Activated naive CD8-positive, alpha-beta T cell treated with anti-CD3 and anti-CD28 coated beads, Interleukin-2, amount 10 ng/mL, durations not matched to agents 7 days and 5 days (primary cell): Measurements from ENCODE around the gene STARD4. TPM values are rescaled to one million over a fixed set of nuclear protein-coding genes. Genes with fewer than 3 reads are reported as not detected.

Experiments
- ATAC-seq: fragments of 150-1000 bp; cut with Tn5 transposase; one replicate; pipeline ENCODE4 v1.10.0; 2021; ENCODE audit warnings: low read depth, moderate library complexity
- POLR2A ChIA-PET: fragments of 350-600 bp; sonication (Branson Sonifier 250); formaldehyde crosslinking; loops from one replicate; lab custom pipeline; 2021; ENCODE audit warnings: antibody characterized with exemption; lab: Charles Lee
- DNase-seq: peaks from one replicate; pipeline ENCODE4 v3.0.0; 2021
- H3K27ac Mint-ChIP-seq: one replicate; pipeline ENCODE4 v1.8.0; 2022; ENCODE audit warnings: mild to moderate bottlenecking, mixed read lengths
- H3K27me3 Mint-ChIP-seq: one replicate; pipeline ENCODE4 v1.8.0; 2022; ENCODE audit warnings: mild to moderate bottlenecking, moderate library complexity, mixed read lengths
- H3K36me3 Mint-ChIP-seq: one replicate; pipeline ENCODE4 v1.8.0; 2021; ENCODE audit warnings: mild to moderate bottlenecking, mixed read lengths
- H3K4me1 Mint-ChIP-seq: one replicate; pipeline ENCODE4 v1.8.0; 2021; ENCODE audit warnings: mixed read lengths
- H3K4me3 Mint-ChIP-seq: one replicate; pipeline ENCODE4 v1.8.0; 2022; ENCODE audit warnings: mild to moderate bottlenecking, moderate library complexity, mixed read lengths
- H3K9me3 Mint-ChIP-seq: one replicate; pipeline ENCODE4 v1.8.0; 2021; ENCODE audit warnings: mixed read lengths
- total RNA-seq, 2 experiments: library from RNA; stranded (reverse); gene quantifications; one replicate each; pipeline ENCODE4 v1.2.3, GENCODE V29; 2021

The STARD4 gene, protein sequence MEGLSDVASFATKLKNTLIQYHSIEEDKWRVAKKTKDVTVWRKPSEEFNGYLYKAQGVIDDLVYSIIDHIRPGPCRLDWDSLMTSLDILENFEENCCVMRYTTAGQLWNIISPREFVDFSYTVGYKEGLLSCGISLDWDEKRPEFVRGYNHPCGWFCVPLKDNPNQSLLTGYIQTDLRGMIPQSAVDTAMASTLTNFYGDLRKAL
- total RNA-seq: 10 to 100 TPM; 47.0 to 47.1 TPM

DNA sequence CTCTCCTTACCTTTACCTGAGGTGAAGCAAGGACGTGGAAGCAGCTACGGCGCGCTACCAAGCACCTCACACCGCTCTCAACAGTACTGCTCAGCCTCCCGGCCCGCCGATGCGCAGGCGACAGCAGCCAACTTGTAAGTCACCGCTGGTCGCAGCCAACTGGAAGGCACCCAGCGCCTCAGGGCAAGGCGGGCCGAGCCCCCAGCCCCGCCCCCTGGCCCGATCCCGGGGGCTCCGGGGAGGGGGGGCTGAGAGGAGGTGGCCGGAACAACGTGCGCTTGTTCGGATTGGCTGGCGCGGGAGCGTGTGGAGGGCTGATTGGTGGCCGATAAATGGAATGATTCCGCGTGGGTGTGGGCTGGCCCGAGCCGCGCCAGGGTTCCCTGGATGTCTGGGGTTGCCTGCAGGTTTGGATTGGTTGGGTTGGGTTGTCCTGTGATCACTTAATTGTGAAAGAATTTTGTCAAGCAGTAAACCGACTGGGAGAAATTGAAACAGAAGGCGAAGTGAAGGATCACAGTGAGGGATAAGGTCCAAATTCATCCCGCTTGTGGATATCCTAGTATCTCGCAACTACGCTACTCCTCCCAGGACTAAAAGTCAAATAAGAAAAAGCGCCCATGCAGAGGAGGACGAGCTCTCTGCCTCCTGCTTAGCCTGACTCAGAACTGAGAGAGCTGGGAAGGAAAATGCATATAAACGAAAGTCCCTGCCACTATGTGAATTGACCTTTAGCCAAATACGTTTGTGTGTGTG is at the start of gene STARD4:
STARD4 (minus strand) TSS at position 161 of the 756 bp plus-strand sequence. CDS start 5,102 bp downstream, outside the sequence.
- Mint-ChIP-seq H3K36me3 (peaks cover 6% of the 10 kb centered on the region), H3K4me1 (peaks cover 29% of the 10 kb centered on the region), H3K27me3 (peaks cover 2% of the 10 kb centered on the region), H3K27ac (peak within 1 kb of the TSS; percentile 97), H3K9me3 (no peaks in the 10 kb centered on the region), H3K4me3 (peak within 1 kb of the TSS; percentile 99)
- POLR2A ChIA-PET: interaction anchor here (1.0 to 2.2 kb wide), 7 partner anchors 12 to 289 kb away, joined by 3 to 11 read pairs (median 4); partner anchors contain the start of genes CAMK4 and NREP
- DNase-seq: peak; percentile 96
- peak; percentile 95 for ATAC-seq

DNA sequence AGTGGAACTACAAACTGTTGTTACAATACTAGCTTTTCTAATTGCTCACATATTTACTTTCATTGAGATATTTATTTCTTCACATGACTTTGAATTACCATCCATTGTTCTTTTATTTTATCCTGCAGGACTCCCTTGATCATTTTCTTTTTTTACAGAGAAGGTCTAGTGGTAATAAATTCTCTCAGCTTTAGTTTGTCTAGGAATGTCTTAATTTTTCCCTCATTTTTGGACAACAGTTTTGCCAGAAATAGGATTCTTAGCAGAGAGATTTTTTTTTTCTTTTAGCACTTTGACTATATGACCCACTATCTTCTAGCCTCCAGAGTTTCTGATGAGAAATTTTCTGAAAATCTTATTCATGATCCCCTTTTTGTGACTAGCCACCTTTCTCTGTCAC is 47.3 kb upstream of the STARD4 start:
- DNase-seq (no peak), ATAC-seq (no peak)
- Mint-ChIP-seq H3K36me3 (no peaks in the 10 kb centered on the region), H3K27ac (no peak overlapping the region), H3K9me3 (no peaks in the 10 kb centered on the region), H3K4me1 (no peaks in the 10 kb centered on the region), H3K4me3 (no peak overlapping the region), H3K27me3 (peaks cover 14% of the 10 kb centered on the region)
- POLR2A ChIA-PET: no interaction called here

DNA sequence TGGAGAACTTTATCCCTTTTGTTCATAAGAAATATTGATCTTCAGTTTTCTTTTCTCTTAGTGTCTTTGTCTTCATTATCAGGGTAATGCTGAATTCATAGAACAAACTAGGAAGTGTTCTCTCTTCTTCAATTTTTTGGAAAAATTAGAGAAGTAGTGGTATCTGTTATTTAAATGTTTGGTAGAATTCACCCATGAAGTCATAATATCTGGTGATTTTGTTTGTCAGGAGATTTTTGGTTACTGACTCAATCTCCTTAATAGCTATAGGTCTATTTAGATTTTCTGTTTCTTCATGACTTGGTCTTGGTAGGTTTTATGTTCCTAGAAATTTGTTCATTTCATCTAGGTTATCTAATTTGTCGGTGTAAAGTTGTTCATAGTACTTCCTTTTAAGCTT is 45.4 kb upstream of the STARD4 start:
- H3K27me3 Mint-ChIP-seq: peaks cover 14% of the 10 kb centered on the region
- DNase-seq (no peak), ATAC-seq (no peak)
- no peaks in the 10 kb centered on the region for H3K36me3 Mint-ChIP-seq
- H3K27ac Mint-ChIP-seq: no peak overlapping the region
- POLR2A ChIA-PET: interaction anchor here (0.6 to 0.7 kb wide), 2 partner anchors 145 to 164 kb away, joined by 3 to 4 read pairs; no protein-coding TSS in a partner anchor
- H3K4me3 Mint-ChIP-seq: no peak overlapping the region
- H3K4me1 Mint-ChIP-seq: no peaks in the 10 kb centered on the region
- no peaks in the 10 kb centered on the region for H3K9me3 Mint-ChIP-seq

DNA sequence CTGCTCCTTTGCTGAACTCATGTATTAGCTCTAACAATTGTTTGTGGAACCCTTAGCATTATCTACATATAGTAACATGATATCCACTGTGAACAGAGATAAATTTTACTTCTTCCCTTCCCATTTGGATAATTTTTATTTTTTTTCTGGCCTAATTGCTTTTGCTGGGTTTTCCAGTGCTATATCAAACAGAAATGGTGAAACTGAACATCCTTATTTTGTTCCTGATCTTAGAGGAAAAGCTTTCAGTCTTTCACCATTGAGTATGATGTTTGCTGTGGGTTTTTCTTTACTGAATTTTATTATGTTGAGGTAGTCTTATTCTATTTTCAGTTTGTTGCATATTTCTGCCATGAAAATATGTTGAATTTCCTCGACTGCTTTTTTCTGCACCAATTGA is 44.8 kb upstream of the STARD4 start:
- Mint-ChIP-seq H3K4me1 (no peaks in the 10 kb centered on the region), H3K27ac (no peak overlapping the region), H3K36me3 (no peaks in the 10 kb centered on the region), H3K9me3 (no peaks in the 10 kb centered on the region), H3K4me3 (no peak overlapping the region), H3K27me3 (peaks cover 14% of the 10 kb centered on the region)
- no peak for ATAC-seq
- POLR2A ChIA-PET: no interaction called here
- DNase-seq: no peak

DNA sequence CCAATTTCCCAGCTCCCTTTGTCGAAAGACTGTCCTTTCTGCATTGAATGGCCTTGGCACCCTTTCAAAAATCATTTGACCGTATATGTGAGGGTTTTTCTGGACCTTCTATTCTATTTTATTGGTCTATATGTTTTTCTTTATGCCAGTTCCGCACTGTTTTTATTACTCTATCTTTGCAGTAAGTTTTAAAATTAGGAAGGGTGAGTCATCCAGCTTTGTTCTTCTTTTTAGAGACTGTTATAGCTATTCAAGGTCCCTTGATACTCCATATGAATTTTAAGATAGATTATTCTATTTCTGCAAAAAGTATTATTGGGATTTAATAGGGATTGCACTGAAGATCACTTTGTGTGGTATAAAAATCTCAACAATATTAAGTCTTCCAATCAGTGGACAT is 44.2 kb upstream of the STARD4 start:
- H3K4me1 Mint-ChIP-seq: peaks cover 4% of the 10 kb centered on the region
- POLR2A ChIA-PET: no interaction called here
- no peak for DNase-seq
- H3K27me3 Mint-ChIP-seq: peaks cover 14% of the 10 kb centered on the region
- no peaks in the 10 kb centered on the region for H3K9me3 Mint-ChIP-seq
- ATAC-seq: no peak
- no peak overlapping the region for H3K4me3 Mint-ChIP-seq
- no peaks in the 10 kb centered on the region for H3K36me3 Mint-ChIP-seq
- no peak overlapping the region for H3K27ac Mint-ChIP-seq

DNA sequence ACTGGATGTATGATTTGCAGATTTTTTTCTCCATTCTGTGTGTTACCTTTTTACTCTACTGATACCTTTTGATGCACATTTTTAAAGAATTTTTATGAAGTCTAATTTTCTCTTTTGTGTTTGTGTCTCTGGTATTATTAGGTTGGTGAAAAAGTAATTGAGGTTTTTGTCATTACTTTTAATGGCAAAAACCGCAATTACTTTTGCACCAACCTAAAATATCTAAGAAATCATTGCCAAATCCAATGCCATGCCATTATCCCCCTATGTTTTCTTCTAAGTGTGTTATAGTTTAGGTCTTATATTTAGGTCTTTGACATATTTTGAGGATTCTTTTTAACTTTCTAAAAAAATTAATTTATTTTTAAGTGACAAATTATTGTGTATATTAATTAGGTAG is 43.4 kb upstream of the STARD4 start:
- H3K4me3 Mint-ChIP-seq: no peak overlapping the region
- no peaks in the 10 kb centered on the region for H3K9me3 Mint-ChIP-seq
- POLR2A ChIA-PET: no interaction called here
- DNase-seq: no peak
- H3K27ac Mint-ChIP-seq: no peak overlapping the region
- no peaks in the 10 kb centered on the region for H3K36me3 Mint-ChIP-seq
- H3K27me3 Mint-ChIP-seq: peaks cover 14% of the 10 kb centered on the region
- peaks cover 8% of the 10 kb centered on the region for H3K4me1 Mint-ChIP-seq
- ATAC-seq: no peak

DNA sequence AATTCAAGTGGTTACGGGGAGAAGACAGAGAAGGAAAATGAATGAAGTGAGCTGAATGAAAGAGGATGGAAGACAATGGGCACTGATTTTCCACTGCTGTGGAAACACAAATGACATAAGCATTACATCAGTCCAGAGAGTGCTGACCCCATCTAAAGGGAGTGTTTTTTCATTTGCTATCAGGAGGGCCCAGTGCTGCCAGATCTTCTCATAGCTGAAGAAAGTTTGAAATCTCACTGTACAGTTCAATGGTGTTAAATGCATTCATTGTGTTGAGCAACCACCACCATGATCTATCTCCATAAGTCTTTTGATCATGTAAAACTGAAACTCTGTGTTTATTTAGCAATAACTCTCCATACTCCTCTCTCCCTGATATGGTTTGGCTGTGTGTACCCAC is 41.5 kb upstream of the STARD4 start:
- peaks cover 12% of the 10 kb centered on the region for H3K4me1 Mint-ChIP-seq
- peaks cover 2% of the 10 kb centered on the region for H3K27me3 Mint-ChIP-seq
- H3K4me3 Mint-ChIP-seq: no peak overlapping the region
- no peak for ATAC-seq
- H3K9me3 Mint-ChIP-seq: no peaks in the 10 kb centered on the region
- H3K27ac Mint-ChIP-seq: no peak overlapping the region
- no peaks in the 10 kb centered on the region for H3K36me3 Mint-ChIP-seq
- POLR2A ChIA-PET: no interaction called here
- DNase-seq: no peak

DNA sequence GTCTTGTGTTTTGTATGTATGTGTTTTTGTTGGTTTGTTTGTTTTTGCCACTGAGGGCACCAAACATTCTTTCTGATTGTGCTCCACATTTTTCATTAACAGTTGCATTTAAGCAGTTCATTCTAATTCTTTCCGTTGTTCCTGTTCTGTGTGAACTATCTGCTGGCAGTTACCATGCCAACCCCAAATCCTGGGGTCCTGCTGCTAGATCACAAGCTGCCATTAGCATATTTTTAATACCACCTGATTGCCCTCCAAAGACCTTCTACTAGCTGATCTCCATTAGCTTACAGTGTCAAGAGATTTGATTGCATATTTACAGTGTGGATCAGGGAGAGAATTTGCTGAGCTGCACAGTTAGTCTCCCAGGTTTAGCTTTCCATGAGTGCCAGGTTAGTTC is 40.6 kb upstream of the STARD4 start:
- H3K4me1 Mint-ChIP-seq: peaks cover 12% of the 10 kb centered on the region
- no peak for DNase-seq
- no peaks in the 10 kb centered on the region for H3K9me3 Mint-ChIP-seq
- H3K4me3 Mint-ChIP-seq: no peak overlapping the region
- no peaks in the 10 kb centered on the region for H3K36me3 Mint-ChIP-seq
- H3K27me3 Mint-ChIP-seq: no peaks in the 10 kb centered on the region
- H3K27ac Mint-ChIP-seq: no peak overlapping the region
- POLR2A ChIA-PET: no interaction called here
- ATAC-seq: no peak

DNA sequence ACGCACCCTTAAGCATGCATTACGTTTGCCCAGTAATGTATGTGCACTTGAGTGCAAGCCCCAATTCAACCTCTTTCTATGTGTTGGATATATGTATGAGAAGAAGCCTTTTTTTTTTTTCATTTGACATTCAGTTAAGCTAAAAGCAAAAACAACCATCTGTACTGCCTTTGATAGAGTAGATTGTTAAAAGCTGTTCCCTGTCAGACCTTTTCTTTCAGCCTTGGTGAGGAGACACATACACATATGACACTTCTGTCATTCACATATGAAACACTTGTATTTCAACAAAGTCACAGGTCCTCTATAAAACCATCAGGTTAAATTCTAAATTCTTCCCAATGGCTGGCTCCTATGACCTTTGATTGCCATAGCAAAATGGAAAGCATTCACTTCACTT is 40.2 kb upstream of the STARD4 start:
- no peak for DNase-seq
- H3K9me3 Mint-ChIP-seq: no peaks in the 10 kb centered on the region
- H3K36me3 Mint-ChIP-seq: no peaks in the 10 kb centered on the region
- ATAC-seq: no peak
- H3K27ac Mint-ChIP-seq: no peak overlapping the region
- no peaks in the 10 kb centered on the region for H3K27me3 Mint-ChIP-seq
- H3K4me3 Mint-ChIP-seq: no peak overlapping the region
- peaks cover 12% of the 10 kb centered on the region for H3K4me1 Mint-ChIP-seq
- POLR2A ChIA-PET: no interaction called here

DNA sequence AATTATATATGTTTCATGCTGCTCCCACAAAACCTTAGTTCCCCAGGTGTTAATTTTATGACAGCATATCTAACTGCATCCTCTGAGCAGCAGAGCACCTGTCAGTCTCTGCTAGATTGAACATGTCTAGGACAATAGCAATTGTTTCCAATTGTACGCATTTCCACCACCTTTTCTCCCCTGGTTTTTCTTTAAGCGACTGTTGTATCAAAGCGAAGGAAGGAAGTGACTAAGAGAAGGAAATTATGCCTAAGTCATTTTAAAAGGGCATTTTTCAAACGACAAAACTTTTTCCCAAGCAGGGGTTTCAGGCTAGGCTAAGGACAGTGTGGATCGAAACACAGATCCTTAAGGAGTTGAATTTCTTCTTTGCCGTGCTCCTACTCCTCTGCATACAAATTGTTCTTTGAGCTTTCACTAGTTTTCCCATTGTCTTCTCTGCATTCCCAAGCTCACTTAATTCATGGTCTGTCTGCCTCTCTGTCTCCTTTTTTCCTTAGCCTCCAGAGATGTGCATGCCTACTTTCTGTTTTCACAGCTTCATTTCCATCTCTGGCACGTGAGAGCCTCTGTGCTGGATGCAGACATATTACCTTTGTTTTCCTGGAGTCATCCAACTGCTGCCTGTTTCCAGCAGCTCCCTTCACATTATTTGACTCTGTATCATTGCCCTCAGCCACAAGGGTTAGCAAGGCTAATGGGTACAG is 39.4 kb upstream of the STARD4 start:
- H3K36me3 Mint-ChIP-seq: no peaks in the 10 kb centered on the region
- H3K4me1 Mint-ChIP-seq: peaks cover 12% of the 10 kb centered on the region
- no peak for DNase-seq
- ATAC-seq: no peak
- no peaks in the 10 kb centered on the region for H3K9me3 Mint-ChIP-seq
- H3K27me3 Mint-ChIP-seq: peaks cover 3% of the 10 kb centered on the region
- POLR2A ChIA-PET: no interaction called here
- H3K4me3 Mint-ChIP-seq: no peak overlapping the region
- no peak overlapping the region for H3K27ac Mint-ChIP-seq

DNA sequence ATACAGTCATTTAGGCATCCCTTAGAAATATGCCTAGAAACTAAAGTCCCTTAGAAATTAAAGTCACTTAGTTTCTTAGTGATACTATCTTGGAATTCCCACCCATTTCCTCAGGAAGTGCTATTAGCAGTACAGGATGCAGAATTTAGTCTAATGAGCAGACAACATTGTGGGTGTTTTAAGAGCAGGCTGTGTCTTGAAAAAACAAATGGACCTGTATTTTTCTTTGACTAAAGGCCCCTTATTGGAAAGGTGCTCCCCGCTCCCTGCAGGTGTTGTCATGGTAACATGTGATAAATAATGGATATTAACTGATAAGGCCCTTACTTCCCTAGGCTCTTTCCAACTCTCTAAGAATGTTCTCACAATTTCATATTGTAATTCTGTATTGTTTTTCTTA is 38.8 kb upstream of the STARD4 start:
- no peak overlapping the region for H3K27ac Mint-ChIP-seq
- POLR2A ChIA-PET: no interaction called here
- H3K4me3 Mint-ChIP-seq: no peak overlapping the region

DNA sequence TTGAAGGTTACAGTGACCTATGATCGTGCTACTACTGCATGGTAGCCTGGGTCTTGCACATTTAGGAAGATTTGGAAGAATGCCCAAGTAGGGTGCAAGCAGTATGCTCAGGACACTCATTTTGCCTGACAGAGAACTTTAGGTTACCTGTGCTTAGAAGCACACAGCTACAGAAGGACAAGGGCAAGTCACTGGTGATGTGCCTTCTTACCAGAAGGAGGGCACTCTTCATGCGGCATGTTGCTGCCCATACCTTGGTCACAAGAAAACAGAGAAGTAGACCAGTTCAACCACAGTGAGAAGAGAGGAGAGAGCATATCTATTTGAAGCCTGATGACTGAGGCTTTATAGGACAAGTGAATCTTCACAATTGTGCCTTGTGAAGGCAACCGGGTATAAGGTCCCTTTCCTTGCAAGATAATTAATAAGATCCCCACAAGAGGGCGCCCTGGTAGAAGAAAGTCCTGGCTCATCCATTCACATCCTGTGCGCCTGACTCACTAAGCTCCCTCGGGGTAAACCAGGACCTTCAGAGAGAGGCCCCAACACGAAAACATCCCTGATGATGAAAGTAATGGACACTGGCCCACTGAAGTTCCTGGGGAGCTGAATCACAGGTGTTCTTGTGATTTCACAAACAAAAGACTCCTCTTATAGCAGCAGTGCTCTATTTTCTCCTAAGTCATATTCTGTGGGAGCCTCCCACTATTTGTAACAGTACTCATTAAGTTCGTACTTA is 38.1 kb upstream of the STARD4 start:
- H3K4me3 Mint-ChIP-seq: no peak overlapping the region
- no peaks in the 10 kb centered on the region for H3K36me3 Mint-ChIP-seq
- peaks cover 12% of the 10 kb centered on the region for H3K4me1 Mint-ChIP-seq

More for the DNA sequence above, 38.8 kb upstream of the STARD4 start:
- Mint-ChIP-seq H3K36me3 (no peaks in the 10 kb centered on the region), H3K9me3 (no peaks in the 10 kb centered on the region), H3K4me1 (peaks cover 12% of the 10 kb centered on the region), H3K27me3 (peaks cover 3% of the 10 kb centered on the region)
- ATAC-seq (no peak), DNase-seq (no peak)

DNA sequence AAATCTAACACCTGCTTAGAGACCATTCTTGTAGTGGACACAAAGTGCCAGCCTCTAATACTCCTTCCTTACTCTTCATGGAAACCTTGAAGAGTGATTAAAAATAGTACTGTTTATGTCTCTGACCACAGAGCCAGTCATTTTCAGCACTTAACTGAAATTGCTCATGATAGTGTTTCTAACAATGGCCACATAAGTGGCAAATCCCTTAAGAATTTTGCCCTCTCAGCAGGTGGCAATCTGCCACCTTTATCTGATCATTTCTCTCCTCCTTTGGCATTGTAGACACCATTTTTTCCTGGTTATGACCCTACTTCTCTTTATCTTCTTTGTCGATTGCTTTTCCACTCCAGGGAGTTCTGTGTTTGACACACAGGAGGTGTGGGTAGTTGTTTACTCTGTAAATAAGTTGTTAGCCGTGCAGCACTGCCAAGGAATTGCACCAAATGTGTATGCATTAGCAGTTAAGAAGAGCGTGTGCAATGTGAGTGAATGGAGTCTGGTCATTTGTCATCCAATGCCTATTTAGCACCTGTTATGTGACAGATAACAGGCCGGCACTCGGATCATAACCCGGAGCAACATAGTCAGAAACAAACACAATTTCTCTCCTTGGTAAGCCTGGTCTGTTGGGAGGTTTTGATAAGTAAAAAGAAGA is 36.8 kb upstream of the STARD4 start:
- peaks cover 3% of the 10 kb centered on the region for H3K27me3 Mint-ChIP-seq
- no peaks in the 10 kb centered on the region for H3K36me3 Mint-ChIP-seq

More for the DNA sequence above, 38.1 kb upstream of the STARD4 start:
- peaks cover 3% of the 10 kb centered on the region for H3K27me3 Mint-ChIP-seq
- no peaks in the 10 kb centered on the region for H3K9me3 Mint-ChIP-seq
- peak; percentile 92 for ATAC-seq
- POLR2A ChIA-PET: no interaction called here
- DNase-seq: peak; percentile 54
- H3K27ac Mint-ChIP-seq: no peak overlapping the region

More for the DNA sequence above, 36.8 kb upstream of the STARD4 start:
- peaks cover 12% of the 10 kb centered on the region for H3K4me1 Mint-ChIP-seq
- POLR2A ChIA-PET: no interaction called here
- no peak overlapping the region for H3K4me3 Mint-ChIP-seq
- H3K9me3 Mint-ChIP-seq: no peaks in the 10 kb centered on the region
- H3K27ac Mint-ChIP-seq: no peak overlapping the region
- ATAC-seq (no peak), DNase-seq (no peak)
